Dedifferentiated amniotic fluid mesenchymal stem cell (primary cell): ENCODE results near the gene PARP8.
"Not testable (repeated sequence)": the region's sequence is repeated elsewhere in the genome, so short reads cannot be mapped to it uniquely, and the experiment has no call there.

Experiments used
- DNase-seq: peaks from one replicate; pipeline ENCODE4 v3.0.0-alpha.2; 2016; ENCODE audit errors: extremely low spot score

Gene PARP8, protein sequence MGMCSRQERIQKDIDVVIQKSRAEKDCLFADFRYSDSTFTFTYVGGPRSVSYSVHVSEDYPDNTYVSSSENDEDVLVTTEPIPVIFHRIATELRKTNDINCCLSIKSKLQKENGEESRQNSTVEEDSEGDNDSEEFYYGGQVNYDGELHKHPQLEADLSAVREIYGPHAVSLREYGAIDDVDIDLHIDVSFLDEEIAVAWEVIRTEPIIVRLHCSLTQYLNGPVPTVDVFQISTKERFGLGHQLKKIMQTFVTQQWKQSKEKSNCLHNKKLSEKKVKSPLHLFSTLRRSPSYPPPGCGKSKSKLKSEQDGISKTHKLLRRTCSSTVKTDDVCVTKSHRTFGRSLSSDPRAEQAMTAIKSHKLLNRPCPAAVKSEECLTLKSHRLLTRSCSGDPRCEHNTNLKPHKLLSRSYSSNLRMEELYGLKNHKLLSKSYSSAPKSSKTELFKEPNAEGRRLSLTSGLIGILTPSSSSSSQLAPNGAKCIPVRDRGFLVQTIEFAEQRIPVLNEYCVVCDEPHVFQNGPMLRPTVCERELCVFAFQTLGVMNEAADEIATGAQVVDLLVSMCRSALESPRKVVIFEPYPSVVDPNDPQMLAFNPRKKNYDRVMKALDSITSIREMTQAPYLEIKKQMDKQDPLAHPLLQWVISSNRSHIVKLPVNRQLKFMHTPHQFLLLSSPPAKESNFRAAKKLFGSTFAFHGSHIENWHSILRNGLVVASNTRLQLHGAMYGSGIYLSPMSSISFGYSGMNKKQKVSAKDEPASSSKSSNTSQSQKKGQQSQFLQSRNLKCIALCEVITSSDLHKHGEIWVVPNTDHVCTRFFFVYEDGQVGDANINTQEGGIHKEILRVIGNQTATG

DNA sequence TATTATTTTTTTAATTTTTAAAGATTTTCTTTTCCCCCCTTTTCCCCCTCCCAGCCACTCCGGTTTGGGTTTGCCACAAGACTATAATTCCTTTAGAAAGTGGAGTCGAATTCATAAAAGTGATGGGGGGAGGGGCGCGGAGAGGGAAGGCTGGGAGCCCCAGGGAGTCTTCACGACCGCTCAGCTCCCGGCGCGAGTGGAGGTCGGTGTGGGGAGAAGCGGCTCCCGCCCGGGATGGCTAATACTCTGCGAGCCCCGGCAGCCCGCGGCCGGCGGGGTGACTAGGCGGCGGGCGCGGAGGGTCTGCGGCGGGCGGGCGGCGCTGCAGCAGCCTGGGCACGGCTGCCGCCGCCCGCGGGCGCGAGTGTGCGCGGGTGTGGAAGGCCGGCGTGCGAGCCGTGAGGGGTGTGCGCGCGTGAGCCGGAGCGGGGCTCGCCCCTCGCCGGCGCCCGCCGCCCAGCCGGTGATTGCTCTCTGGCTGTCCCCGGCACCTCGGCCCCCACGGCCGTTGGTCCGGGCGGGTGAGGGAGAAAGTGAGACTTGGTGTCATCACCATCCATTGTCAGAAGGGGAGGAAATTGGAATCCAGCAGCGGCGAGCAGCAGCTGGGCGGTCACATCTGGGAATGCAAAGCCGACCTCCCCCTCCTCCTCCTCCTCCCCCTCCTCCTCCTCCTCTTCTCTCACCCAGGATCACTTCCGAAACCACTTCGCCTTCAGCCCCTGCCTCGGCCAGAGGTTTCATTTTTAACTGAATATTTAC, at the start of gene PARP8:
Gene PARP8, plus strand, starts transcription at position 377 of the 762 bp plus-strand sequence. CDS start 459 bp downstream, outside the sequence.
- DNase-seq: no peak

DNA sequence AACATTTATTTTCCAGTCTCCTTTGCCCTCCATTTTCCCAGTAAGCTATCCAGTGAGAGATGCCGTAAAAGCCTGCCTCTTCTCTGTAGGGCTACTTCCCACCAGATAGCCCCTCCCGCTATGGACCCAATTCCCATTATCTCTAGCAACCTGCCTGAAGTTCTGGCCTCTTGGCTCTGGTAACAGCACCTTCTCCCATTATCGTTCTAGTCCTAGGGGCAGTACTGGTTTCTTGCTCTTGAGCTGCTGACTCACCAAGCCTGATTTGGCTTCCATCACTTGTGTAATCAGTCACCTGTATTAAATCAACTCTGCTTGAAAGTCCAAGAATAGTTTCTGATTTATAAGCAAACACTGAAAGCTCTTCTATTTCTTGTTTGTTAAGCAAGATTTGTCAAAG, 42.8 kb upstream of the PARP8 start:
- DNase-seq: no peak

DNA sequence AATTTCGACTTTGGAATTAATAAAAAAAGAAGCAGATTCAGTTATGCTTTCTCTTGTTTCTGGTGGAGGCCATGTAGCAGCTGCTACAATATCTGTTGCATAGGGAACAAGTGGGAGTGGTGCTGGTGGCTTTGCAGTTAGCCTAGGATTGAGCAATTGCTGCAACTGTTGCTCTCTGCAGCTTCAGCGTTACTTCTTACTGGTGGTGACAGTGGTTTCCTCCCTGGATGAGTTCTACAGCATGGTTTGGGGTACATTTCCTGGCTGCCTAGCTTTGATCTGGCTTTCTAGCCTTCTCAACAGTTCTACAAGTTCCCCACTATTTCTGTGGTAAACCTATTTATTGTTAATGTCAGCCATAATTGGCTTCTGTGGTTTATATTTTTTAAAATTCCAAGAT, 31.6 kb upstream of the PARP8 start:
- DNase-seq: not testable (repeated sequence)

DNA sequence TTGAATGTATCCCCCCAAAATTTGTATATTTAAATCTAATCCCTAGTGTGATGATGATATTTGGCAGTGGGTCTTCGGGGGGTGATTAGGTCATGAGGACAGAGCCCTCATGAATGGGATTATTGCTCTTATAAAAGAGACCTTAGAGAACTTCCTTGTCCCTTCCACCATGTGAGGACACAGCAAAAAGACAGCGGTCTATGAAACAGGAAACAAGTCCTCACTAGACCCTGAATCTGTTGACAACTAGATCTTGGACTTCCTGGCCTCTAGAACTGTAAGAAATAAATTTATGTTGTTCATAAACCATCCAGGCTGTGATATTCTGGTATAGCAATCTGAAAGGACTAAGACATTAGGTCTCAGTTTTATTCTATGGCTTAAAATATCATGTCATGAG, 28.9 kb upstream of the PARP8 start:
- not testable (repeated sequence) for DNase-seq

DNA sequence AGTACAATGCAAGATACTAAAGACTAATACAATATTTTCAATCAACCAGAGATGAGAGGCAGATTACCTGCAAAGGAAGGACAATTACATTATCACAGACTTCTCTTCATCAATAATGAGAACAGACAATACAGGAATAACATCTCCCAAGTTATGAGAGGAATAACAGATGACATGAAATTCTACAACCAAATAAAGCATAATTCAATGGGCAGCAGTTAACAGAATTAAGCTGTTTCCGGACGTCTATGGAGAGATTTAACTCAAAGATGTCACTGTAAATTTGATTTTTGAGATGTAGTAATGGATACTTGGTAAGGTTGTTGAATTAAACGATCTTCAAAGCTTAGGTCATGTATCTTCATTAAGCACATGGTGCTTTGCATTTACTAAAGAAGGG, 19.8 kb upstream of the PARP8 start:
- no peak for DNase-seq

DNA sequence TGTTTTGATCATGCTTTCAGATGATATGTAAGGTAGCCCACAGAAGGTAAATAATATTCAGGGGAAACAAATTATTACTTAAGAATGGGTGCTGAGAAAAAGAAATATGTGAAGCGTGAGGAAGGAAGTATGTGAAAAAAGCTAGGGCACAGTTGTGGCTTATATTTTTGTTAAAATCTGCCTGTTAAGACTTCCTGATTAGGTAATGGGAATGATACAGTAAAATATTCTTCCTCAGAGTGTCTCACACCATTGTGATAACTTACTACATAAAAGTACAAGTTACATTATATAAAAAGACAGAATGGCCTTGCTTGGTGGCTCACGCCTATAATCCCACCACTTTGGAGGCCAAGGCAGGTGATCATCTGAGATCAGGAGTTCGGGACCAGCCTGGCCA, 18.7 kb upstream of the PARP8 start:
- DNase-seq: no peak

DNA sequence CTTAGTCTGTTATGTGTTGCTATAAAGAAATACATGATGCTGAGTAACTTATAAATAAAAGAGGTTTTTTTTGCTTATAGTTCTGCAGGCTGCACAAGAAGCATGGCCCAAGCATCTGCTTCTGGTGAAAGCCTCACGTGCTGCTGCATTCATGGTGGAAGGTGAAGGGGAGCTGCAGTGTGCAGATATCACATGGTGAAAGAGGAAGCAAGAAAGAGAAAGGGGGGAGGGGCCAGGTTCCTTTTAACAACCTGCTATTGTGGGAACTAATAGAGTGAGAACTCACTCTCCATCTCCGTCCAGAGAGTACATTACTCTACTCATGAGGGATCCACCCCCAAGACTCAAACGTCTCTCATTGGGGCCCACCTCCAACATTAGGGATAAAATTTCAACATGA, 12.5 kb upstream of the PARP8 start:
- DNase-seq: no peak

DNA sequence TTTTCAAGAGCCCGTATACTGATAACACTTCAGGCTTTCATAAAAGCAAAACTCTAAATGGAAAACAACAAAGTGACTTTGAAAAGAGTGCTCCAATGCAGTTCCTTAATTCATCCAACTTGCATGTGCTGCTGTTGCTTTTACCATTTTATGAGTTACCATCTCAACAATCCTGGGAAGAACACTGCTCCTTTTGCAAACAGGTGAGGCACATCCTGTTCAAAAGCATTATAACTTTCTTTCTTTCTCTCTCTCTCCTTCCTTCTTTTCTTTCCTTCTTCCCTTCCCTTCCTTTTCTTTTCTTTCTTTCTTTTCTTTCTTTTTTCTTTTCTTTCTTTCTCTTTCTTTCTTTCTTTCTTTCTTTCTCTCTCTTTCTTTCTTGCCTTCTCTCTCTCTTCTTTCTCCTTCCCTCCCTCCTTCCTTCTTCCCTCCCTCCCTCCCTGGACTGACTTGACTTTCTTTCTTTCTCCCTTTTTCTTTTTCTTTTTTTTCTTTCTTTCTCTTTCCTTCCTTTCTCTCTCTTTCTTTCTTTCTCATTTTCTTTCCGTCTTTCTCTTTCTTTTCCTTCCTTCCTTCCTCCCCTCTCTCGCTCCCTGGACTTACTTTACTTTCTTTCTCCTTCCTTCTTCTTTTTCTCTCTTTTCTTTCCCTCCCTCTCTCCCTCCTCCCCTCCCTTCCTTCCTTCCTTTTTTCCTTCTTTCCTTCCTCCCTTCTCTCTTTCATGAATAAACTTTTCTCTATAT, 11.2 kb upstream of the PARP8 start:
- no peak for DNase-seq

DNA sequence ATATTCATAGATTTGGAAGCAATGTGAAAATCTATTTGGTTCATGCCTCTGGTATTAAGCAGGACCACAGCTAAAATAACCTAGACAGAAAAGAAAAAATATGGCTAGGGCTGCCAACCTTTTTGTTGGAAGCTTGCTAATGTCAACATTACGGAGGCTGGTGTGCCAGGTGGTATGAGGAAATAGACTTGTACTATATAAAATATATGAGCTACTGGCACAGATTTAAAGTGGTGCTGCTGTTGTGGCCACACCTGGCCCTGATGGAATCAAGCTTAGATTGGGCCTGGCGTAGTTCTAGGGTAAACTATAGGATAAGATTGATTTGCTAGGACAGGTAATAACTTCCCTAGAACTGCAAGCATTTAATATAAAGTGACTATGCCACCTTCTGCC, 10.6 kb upstream of the PARP8 start:
- no peak for DNase-seq

DNA sequence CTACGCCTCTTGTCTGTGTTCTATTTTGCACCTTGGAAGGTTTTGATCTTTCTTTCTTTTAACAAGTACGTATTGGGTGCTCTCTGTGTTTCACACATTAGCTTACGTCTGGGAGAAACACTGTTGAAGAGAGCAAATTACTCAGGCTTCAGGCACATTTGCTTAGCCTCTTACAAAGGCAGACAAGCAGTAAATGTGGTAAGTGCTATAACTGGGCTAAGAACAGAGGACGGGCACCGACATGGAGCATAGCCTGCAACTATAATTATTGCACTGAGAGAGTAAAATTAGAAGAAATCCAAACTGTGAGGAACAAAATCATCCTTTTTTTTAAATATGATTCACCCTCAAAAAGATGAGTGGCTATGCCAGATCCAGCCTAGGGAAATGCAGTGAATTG, 9.4 kb upstream of the PARP8 start:
- DNase-seq: no peak

DNA sequence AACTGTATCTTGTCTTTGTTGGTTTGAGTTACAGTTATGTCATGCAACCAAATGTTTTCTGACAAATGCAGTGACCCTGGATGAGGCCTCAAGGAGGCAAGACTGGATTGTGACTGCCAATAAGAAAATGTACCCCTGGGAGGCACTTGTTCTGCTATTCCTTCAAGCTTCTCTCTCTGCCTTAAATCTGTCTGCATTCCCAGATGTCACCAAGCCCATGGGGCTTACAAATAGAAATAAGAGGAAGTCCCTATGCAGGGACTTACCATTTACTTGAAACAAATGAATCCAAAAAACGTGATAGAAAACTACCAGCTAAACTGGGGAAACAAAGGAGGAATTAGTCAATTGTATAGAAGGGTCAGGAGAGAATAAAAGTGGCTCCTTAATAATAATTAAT, 8.2 kb upstream of the PARP8 start:
- DNase-seq: no peak

DNA sequence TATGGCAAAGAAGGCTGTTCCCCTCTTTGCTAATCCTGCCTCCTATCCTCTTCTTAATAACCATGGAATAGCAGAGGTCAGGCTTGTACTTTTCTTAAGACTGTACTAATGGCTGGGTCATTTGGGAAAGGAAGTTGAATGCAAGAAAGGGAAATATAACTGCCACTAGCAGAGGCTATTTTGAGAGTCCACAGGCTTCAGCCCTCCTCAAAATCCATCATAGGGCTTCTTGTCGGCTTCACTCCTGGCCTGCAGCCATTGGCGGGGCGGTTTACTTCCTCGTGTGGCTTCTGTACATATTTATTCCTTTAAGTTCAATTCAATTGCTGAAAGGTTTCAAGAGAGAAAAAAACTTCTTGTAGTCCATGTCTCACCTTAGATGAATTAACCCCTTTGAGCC, 2.8 kb upstream of the PARP8 start:
- no peak for DNase-seq

DNA sequence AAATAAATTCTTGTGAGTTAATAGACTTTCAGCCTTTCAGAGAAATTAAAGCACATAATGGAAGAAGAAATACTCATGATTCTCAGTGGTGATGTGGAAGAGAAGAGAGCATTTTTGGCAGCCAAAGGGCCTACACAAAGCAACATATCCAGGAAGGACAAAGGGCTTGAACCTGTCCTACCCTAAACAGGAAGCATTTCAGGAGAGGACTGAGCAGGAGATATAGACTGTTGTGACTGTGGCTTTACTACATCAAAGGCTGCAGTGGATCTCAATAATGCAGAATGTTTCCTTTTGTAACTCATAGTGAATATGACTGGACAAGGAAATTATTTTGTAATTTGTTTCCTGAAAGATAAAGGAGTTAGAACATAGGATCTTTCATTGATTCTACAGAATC, 1.3 kb upstream of the PARP8 start:
- DNase-seq: no peak

DNA sequence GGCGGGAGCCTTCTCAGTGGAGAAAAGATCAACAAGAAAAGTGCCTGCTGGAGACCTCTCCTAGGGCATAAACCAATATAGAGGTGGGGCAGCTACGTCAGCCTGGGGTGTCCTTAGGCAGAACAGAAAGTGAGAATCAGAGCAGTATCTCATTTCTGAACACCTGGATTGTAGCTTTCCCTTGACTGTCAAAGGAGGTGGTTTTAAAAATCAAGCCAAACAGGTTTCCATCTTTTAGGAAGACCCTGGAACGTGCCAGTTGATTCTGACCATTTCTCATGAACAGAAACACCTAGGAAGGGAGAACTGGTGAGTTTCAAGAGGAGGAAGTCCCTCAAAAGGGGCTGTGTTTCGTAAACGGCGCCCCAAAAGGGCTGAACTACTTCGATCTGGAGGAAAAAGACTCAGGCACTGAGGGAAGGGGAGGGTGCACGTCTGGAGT, 655 bp upstream of the PARP8 start:
- not testable (repeated sequence) for DNase-seq

DNA sequence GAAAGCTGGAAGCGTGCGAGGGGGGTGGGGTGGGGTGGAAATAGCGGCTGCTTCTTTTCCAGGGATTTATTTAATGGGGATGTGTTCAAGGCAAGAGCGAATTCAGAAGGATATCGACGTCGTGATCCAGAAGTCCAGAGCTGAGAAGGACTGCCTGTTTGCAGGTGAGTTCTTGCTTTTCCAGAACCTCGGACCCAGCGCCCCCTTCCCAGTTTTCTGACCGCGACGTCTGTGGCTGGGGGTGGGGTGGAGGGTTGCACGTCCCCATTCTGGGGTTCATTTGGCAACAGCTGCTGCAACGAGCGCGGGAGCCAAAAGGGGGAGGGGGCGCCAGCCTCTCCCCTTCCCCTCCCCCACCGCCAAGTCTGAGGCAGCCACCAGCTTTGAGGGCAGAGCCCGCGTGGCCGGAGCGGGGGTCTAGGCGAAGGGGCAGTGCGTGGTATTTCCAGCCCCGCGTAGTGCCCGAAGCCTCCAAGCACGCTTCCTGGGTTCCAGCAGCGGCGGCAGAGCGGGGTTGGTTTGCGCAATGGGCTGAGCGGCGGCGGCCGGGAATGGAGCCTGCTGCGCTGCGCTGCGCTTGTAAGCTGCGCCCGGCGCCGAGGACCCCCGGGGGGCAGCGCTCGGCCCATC, 701 bp downstream of the PARP8 start:
- DNase-seq: no peak

DNA sequence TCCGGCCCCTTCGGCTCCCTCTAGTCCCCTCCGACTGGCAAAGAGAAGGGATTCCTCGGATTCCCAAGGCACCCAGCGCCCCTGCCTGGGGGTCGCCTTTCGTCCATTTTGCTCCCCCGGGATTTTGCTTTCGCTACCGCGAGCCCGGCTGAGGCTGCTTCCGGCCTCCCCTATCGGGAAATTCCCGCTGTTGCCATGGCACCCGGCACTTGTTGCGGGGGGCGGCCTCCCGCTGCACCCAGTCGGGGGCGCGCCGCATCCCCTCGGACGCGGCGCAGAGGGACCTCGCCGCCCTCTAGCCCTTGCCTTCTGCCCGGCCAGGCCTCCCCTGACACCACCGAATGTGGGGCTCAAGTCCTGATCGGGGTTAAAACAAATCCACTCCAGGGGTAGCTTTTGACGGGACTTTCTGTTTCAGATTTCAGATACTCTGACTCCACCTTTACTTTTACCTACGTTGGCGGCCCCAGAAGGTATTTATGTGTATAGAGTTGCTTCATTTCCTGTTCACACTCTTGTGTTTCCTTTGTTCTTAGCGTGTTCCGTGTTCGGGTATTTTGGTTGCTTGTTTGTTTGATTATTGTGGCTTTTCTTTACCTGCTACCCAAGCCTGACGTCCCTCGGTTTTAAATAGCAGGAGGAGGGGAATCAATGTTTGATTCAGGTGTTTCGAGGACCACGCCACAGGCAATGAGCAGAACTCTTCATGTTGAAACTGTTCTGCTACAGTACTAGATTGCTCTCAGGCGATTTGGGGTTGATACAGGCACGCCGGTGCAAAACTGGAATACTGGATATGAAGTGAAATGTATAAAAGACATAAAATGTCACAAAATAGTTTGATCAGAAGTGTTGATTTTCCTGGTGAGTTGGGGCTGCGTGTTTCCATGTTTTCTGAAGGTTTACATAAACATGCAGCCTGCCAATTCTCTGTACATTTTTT, 1.5 kb downstream of the PARP8 start:
- no peak for DNase-seq

DNA sequence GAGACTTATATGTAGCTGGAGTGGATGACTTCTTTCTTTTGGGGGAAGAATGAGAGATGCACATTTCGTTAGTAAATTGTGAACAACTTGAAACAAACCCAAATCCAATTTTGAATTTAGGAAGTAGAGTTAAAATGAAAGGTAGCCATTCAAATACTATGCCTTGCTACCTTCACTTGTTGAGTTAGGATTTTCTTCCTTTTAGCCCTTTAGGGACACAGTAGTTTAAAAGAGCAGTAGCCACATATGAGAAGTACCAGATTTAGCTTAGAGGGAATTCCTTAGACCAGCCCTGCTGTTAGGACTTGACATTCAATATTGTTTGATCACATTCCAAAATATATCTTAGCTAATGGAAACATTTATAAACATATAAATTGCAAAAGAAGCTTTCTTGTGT, 2.2 kb downstream of the PARP8 start:
- DNase-seq: not testable (repeated sequence)

DNA sequence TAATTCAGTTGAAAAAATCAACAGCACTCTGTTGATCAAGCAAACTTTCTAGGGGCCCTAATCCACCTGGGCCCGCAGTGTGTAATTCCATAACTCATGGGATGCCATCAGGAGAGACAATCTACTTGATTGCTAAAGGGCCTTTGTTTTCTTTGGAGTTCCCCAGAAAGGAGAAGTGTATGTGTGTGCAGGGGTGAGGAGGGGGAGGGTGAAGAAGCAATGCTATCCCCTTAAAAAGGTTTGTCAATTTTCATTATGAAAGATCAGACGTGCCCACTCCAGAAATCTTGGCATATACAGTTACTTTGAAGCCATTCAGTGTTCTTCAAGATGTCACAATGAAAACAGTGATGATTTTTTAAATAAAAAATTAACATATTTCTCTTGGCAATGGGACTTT, 6.2 kb downstream of the PARP8 start:
- no peak for DNase-seq

DNA sequence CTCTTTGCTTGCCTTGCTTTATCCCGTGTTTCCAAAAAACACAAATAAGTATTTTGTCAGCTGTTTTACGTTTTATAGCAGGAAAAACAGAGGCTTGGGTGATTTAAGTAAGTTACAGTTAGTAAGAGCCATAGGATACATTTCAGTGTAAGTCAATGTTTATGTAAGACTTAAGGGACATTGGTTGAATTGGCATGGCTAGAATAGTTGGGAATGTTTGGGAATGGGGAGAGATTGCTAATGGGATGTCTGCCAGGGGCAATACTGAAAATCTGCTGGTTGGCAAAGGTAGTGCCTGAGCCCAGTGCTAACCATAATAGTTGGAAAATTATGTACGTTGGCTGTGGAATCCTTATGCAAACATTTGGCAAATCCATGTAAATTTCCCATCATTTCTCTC, 7.0 kb downstream of the PARP8 start:
- not testable (repeated sequence) for DNase-seq

DNA sequence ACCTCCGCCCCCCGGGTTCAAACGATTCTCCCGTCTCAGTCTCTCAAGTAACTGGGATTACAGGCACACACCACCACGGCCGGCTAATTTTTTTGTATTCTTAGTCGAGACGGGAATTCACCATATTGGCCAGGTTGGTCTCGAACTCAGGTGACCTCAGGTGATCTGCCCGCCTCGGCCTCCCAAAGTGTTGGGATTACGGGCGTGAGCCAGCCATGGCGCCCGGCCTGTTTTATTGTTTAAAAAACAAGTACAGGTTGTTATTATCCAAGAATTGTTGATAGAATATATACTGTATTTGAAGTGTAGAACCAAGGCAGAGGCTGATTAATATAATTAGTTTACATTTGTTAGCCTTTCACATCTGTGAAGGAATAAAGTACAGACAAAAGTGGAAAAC, 8.9 kb downstream of the PARP8 start:
- DNase-seq: no peak
